Stimulated activated CD4-positive, alpha-beta T cell treated with anti-CD3 and anti-CD28 coated beads, Interleukin-2, amount 100 ng/mL, for 4 hours (primary cell): ENCODE data around the gene NPIPB4.
"Not testable (repeated sequence)": the region's sequence is repeated elsewhere in the genome, so short reads cannot be mapped to it uniquely, and the experiment has no call there.

Experiments
- DNase-seq: peaks from one replicate; pipeline ENCODE4 v3.0.0-alpha.2; 2020; ENCODE audit warnings: low read depth

NPIPB4 gene

DNA sequence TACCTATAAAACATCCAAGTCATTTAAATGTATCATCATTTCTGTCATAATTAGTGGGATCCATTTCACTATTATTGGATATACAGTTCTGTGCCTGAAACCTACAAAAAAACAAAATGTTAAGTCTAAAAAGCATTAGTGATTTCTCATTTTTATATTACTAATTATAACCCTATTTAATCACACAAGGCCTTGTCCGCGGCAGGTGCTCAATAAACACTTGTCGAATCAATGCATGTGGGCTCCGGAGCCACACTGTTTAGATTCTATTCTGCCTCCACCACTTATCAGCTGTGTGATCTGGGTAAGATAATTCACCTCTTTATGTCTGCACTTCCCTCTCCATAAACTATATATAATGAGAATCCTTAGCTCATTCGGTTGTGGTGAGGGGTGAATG lies at the start of gene NPIPB4:
TSS of gene NPIPB4 (minus strand) at position 101 of the 400 bp plus-strand sequence. CDS start 378 bp downstream, outside the sequence.
- not testable (repeated sequence) for DNase-seq

DNA sequence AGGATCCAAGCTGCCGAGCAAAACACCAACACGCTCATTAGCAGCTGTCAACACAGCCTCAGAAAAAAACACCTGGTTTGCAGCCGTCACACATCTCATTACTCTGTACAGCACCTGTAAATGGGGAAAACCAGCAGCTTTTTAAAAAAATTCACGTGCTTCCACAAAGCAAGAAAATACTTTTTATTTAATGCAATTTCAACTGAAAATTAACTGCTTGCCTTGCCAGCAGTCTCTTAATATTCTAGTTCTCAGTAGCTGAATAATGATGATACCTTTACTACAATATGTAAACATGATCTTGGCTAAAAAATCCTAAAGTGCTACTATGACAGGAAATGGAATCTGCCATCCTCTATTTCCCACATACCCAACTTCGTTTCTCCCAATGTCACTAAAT lies 41.4 kb upstream of the NPIPB4 start:
- not testable (repeated sequence) for DNase-seq

DNA sequence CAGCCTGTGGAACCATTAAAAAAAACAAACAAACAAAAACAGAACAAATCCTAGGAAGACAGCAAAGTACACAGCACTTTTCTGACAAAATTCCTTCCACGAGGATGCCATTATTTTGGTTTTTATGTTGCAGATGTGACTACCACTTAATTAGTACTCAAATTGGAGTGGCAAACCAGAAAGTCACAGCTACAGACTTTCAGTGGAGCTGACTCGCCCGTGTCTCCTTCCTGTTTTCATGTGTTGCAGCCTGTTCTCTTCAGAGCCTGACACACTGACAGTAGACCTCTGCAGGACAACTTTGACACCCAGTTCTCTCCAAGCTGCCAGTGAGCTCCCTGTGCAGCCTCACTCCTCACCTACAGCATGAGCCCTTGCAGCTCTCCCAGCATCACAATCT lies 24.4 kb upstream of the NPIPB4 start:
- not testable (repeated sequence) for DNase-seq

DNA sequence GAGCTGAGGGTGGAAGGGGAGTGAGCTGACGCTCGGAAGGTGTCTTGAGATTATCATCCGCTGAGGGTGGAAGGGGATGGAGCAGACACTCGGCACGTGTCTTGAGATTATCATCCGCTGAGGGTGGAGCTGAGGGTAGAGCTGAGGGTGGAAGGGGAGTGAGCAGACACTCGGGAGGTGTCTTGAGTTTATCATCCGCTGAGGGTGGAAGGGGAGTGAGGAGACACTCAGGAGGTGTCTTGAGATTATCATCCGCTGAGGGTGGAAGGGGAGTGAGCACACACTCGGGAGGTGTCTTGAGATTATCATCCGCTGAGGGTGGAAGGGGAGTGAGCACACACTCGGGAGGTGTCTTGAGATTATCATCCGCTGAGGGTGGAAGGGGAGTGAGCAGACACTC lies 20.4 kb downstream of the NPIPB4 start:
- not testable (repeated sequence) for DNase-seq

DNA sequence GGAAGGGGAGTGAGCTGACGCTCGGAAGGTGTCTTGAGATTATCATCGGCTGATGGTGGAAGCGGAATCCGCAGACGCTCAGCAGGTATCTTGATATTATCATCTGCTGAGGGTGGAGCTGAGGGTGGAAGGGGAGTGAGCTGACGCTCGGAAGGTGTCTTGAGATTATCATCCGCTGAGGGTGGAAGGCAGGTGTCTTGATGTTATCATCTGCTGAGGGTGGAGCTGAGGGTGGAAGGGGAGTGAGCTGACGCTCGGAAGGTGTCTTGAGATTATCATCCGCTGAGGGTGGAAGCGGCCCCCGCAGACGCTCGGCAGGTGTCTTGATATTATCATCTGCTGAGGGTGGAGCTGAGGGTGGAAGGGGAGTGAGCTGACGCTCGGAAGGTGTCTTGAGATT lies 21.2 kb downstream of the NPIPB4 start:
- DNase-seq, result not testable (repeated sequence)

DNA sequence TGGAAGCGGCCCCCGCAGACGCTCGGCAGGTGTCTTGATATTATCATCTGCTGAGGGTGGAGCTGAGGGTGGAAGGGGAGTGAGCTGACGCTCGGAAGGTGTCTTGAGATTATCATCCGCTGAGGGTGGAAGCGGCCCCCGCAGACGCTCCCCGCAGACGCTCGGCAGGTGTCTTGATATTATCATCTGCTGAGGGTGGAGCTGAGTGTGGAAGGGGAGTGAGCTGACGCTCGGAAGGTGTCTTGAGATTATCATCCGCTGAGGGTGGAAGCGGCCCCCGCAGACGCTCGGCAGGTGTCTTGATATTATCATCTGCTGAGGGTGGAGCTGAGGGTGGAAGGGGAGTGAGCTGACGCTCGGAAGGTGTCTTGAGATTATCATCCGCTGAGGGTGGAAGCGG lies 21.8 kb downstream of the NPIPB4 start:
- DNase-seq, result not testable (repeated sequence)

DNA sequence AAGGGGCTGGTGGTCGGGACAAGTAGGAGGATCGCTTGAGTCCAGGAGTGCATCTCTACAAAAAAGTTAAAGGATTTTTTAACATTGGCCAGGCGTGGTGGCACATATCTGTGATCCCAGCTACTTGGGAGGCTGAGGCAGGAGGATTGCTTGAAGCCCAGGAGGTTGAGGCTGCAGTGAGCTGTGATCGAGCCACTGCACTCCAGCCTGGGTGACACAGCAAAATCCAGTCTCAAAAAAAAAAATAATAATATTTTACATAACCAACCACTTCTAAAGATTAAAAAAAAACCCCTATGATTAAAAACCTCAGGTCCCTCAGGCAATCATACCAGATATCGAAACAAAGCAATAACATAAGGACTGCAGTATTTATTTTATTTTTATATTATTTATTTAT lies 23.3 kb downstream of the NPIPB4 start:
- DNase-seq, result not testable (repeated sequence)

DNA sequence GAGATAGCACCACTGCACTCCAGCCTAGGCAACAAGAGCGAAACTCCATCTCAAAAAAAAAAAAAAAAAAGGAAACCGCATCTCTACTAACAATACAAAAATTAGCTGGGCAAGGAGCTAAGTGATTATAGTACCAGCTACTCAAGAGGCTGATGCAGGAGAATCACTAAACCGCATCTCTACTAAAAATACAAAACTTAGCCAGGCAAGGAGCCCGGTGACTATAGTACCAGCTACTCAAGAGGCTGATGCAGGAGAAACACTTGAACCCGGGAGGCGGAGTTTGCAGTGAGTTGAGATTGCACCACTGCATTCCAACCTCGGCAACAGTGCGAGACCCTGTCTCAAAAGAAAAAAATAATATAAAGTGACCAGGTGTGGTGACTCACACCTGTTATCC lies 27.6 kb downstream of the NPIPB4 start:
- not testable (repeated sequence) for DNase-seq

DNA sequence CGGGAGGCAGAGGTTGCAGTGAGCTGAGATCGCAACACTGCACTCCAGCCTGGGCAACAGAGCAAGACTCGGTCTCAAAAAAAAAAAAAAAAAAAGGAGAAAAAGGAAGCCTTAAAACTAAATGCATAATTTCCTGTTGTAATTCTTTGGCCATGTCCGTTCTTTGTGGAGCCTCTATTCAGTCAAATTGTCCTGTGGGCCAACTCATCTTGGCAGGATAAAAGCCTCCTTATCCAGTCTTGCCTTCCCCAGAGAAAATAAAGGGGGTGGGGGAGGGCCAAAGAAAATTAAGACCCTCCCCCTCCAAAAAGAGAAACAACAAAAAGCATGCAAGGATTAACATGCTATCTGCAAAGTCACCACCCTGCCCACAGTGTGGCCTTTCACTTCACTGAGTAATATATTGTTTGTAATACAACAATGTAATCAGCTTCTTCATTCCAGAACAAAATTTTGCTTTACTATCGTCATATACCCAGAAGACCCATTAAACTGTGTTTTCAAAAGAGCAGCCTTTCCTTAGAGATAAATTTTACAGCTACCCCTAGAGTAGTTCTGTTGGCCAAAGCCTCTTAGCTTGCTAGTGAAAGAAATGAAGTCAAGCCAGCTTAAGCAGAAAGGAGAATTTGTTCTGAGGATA lies 31.4 kb downstream of the NPIPB4 start:
- not testable (repeated sequence) for DNase-seq

DNA sequence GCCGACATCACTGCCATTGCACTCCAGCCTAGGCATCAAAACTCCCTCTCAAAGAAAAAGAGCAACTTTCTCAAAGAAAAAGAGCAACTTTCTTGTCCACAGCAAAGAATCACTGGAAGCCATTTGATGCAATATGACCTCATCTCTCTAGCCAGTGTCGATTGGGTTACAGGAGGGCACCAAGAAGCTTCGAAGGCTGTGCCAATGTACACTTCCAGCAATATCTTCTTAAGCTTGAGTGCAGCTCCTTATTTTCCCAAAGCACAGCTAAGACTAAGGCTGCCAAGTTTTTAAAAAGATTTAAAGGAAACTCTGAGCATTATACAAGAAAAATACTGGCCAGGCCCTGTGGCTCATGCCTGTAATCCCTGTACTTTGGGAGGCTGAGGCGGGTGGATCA lies 32.0 kb downstream of the NPIPB4 start:
- DNase-seq, result not testable (repeated sequence)

DNA sequence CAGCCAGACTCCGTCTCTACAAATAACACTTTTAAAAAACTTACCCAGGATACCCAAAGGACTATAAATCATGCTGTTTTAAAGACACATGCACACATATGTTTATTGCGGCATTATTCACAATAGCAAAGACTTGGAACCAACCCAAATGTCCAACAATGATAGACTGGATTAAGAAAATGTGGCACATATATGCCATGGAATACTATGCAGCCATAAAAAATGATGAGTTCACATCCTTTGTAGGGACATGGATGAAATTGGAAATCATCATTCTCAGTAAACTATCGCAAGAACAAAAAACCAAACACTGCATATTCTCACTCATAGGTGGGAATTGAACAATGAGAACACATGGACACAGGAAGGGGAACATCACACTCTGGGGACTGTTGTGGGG lies 34.3 kb downstream of the NPIPB4 start:
- DNase-seq, result not testable (repeated sequence)

DNA sequence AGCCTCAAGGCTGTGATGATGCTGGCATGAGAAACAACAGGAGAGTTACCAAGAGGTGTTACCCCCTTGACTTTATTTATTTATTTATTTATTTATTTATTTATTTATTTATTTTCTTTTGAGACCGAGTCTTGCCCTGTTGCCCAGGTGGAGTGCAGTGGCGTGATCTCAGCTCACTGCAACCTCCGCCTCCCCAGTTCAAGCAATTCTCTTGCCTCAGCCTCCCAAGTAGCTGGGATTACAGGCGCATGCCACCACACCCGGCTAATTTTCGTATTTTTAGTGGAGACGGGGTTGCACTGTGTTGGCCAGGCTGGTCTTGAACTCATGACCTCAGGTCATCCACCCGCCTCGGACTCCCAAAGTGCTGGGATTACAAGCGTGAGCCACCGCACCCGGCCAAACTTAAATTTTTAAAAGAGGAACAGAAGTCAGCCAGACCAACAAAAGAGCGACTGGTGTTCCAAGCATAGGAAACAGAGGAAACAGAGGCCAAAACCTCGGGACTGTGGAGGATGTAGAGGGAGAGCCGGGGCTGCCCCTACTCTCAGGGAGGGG lies 36.6 kb downstream of the NPIPB4 start:
- DNase-seq, result not testable (repeated sequence)

DNA sequence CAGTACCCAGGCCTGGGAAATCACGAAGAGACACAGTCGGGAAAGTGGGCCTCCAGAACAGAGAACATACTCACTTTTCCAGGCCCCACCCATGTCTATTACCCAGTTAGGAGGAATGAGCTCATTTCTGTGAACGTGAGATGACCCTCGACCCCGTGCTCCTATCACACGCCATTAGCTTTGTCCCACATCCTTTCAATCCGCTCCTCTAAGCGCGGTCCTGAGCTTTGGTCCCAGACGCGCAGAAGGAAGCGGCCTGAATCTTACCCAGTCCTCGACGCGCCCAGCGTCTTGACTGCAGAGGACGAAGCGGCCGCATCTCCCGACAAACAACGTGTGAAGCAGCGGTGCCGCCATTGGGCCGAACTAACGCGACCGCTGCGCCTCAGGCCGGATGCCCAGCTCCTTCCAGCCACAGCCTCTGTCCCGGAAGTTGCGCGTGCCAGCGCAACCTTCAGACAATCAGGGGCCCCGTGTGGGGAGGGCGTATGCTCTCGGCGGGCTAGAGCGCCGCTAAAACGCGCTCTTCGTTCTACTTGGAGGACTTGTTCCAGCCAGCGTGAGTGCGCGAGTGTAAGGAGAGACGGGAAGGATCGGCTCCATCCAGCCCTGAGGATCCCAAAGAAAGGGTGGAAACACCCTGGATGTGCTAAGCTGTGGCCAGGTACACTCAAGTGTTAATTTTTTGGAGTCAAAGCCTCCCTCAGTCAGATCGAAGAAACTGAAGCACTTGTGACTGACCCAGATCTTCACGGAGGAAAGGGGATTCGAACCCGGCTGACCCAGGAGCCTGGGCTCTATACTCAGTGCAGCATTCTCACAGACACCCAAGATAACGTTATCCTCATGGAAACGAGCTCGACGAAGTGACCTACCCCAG lies 37.3 kb downstream of the NPIPB4 start:
- DNase-seq, result peak; percentile 44

DNA sequence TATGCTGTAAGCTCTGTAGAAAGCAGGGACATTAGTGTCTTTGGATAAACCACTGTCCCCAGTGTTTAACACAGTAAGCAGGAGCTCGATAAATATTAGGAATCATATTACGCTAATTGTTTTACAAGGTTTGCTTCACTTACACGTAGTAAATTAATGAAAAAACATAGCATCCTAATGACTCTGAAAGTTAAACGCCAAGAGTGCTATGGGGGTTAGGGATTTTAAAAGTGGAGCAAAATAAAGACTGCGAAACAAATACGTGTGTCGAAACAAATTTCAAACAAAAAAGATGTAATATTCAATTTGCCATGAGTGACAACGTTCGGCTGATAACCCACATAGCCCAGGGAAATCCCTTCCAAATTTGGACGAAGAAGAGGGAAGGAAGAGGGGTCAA lies 37.9 kb downstream of the NPIPB4 start:
- DNase-seq, result not testable (repeated sequence)

DNA sequence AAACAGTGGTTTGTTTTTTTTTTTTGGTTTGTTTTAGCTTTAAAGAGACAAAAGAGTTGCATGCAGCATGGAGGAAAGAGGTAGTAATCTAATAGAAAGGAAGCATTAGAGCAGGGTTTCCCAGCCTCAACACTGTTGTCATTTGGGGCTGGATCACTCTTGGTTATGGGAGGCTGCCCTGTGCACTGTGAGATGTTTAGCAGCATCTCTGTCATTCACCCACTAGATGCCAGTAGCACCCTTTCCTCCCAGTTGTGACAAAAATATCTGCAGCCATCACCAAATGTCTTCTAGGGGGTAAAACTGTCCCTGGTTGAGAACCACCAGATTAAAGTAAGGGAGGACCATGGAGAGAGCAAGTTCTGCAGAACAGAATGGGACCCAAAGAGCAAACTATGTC lies 40.5 kb downstream of the NPIPB4 start:
- not testable (repeated sequence) for DNase-seq

DNA sequence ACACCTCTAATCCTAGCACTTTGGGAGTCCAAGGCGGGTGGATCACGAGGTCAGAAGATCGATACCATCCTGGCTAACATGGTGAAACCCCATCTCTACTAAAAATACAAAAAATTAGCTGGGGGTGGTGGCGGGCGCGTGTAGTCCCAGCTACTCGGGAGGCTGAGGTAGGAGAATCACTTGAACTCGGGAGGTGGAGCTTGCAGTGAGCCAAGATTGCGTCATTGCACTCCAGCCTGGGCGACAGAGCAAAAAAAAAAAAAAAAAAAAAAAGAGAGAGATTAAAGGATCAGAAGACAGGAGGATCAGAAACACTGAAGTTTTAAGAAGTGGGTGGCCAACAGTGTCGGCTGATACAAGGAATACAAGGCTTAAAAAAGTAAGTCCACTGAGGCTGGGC lies 41.9 kb downstream of the NPIPB4 start:
- not testable (repeated sequence) for DNase-seq

DNA sequence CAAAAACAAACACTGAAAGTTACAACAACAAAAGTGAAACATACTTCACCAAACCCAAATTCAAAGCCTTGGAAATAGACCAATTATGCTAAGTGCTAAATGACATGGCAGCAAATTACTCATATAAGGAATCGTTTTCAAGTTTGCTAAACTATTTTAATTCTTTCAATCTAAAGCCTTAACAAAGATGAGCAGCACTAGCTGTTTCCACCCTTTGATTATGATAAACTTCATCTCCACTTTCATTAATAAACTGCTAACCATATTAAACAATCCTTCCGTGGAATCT lies 55.2 kb downstream of the NPIPB4 start:
- not testable (repeated sequence) for DNase-seq

DNA sequence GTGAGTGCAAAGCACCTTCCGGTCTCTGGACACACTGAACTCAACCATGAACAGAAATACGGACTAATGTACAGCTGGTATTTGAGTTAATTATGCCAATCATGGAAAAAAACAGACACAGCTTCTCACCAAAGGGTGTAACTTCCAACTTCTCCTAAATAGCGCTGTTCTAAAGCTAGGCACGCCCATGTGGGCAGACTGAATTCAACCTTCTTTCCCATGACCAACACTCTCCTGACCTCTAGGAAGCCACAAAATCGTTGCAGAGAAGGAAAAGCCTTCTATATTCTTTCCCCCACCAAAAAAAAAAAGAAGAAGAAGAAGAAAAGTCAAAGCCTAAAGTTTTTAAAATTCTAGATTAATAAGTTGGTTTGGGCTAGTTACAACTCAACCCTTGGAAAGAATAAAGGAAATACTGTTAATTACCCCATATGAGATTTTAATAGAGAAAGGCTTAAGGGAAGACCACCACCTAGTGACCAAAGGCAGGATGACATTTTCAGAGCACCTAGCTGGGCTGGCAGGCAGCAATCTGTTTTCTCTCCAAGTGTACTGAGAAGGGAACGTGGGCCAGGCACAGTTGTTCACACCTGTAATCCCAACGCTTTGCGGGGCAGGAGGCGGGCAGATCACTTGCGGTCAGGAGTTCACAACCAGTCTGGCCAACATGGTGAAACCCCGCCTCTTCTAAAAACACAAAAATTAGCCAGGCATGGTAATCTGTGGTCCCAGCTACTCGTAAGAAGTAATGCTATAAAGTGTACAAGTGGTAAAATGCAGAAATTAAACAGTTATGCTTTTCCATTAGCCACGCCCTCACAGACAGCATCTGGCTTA lies 55.8 kb downstream of the NPIPB4 start:
- DNase-seq, result not testable (repeated sequence)

DNA sequence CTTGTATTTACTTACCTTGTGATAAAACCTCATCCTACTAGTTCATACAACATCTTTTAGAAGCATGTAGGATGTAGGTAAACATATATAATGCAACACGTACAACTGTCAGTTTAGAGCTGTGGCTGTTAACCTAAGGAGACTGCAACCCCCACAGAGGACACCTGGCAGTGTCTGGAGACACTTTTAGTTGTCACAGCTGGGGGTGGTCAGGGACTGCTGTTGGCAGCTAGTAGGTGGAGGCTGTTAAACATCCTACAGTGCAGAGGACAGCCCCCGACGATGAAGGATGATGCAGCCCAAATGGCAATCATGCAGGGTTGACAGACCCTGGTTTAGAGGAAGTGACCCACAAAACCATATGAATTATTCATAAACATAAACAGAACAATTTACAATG lies 59.0 kb downstream of the NPIPB4 start:
- not testable (repeated sequence) for DNase-seq

DNA sequence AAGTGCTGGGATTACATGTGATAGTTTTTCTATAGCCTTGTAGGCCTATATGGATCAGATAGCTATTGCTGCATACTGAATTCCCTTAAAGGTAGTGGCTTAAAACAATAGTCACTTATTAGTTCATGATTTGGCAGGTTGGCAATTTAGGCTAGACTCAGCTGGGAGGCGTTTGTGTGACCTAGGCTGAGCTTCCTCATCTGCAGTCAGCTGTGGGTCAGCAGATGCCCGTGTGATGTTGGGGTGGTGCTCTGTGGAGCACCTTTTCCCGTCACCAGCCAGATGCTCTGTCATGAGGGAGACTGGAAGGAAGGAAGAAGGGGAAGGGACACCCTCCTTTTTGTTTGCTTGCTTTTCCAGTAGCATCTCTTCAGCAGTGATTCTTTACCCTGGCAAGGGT lies 64.2 kb downstream of the NPIPB4 start:
- not testable (repeated sequence) for DNase-seq

DNA sequence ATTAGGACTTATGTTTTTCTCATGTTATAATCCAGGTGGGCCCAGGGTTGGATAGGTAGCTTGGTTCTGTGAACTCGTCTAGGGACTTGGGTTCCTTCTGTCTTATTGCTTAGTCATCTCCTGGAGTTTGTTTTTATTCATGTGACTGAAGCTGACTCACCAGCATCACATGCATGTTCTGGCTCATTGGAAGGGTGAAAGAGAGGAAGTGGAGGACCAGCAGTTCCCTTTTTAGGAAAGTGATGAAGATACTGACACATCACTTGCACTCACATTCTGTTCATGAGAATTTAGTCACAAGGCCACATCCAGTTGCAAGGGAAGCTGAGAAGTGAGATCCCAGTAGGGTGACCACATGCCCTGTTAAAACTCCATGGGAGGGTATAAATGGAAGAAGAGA lies 67.0 kb downstream of the NPIPB4 start:
- DNase-seq, result not testable (repeated sequence)
